ENCODE data around the gene ZNF831. TPM values are rescaled to one million over a fixed set of nuclear protein-coding genes. Genes with fewer than 3 reads are reported as not detected.

Gene ZNF831
- total RNA-seq, 1 donor from 2014 or later, result not detected

GRCh38 chr20:59171986-59172385, 8.4 kb downstream of the ZNF831 start:
- DNase-seq (ENCODE audit: low read depth), result no peak
- no peak overlapping the region for H3K4me3 Mint-ChIP-seq (ENCODE audit: unreplicated experiment)

DNA sequence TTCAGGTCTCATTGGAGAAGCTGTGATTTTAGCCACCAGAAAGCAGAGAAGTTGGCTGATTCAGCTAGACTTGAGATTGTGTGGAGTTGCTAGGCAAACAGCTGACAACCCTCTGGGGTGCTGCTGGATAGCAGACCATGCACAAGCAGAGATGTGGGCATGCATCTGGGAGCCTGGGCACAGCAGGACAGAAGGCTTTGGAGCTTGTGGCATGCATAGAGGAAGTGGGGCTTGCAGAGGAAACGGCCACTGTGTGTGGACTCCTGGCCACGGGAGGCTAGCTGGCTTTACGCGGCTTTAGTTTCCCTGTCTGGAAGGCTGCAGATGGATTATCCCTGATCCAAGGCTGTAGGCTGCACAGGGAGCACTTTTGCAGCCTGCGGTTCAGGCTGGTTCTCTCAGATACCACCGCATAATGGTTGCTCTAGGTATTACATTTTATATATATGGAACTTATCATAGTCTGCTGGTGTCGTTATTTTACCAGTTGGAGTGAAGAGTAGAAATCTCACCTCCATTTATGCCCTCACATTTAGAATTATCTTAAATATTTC, 10.4 kb downstream of the ZNF831 start:
- Histone ChIP-seq H3K4me1 (ENCODE audit: insufficient read depth, low read length) (no peaks in the 10 kb centered on the region), H3K79me2 (ENCODE audit: insufficient read depth, low read length) (no peaks in the 10 kb centered on the region), H3K36me3 (ENCODE audit: insufficient read depth, low read length) (no peaks in the 10 kb centered on the region), H3K4me3 (ENCODE audit: insufficient read depth, low read depth, low read length) (no peak overlapping the region), H4K20me1 (ENCODE audit: insufficient read depth, low read length) (no peaks in the 10 kb centered on the region), H2AFZ (ENCODE audit: low read depth, low read length) (no peak overlapping the region), H3K4me2 (ENCODE audit: low read length) (no peak overlapping the region), H3K27me3 (ENCODE audit: insufficient read depth, low read length) (no peaks in the 10 kb centered on the region), H3K27ac (ENCODE audit: low read depth, low read length) (no peak overlapping the region), H3K9ac (ENCODE audit: low read length) (no peak overlapping the region), H3K9me3 (ENCODE audit: insufficient read depth, low read depth, low read length) (no peaks in the 10 kb centered on the region)
- H3K27me3 Mint-ChIP-seq (ENCODE audit: low read depth, unreplicated experiment), result peaks cover 39% of the 10 kb centered on the region
- no peak overlapping the region for H3K4me3 Mint-ChIP-seq (ENCODE audit: unreplicated experiment)
- H3K9me3 Mint-ChIP-seq (ENCODE audit: unreplicated experiment), result no peaks in the 10 kb centered on the region
- FAIRE-seq (no peak), DNase-seq (ENCODE audit: low read depth) (no peak)
- no peaks in the 10 kb centered on the region for H3K36me3 Mint-ChIP-seq (ENCODE audit: low read depth, unreplicated experiment)
- TF ChIP-seq EZH2 (IDR thresholded peaks at IDR 0.05; ENCODE audit: insufficient read depth, low read length), result no peak
- TF ChIP-seq CTCF (IDR thresholded peaks at IDR 0.05; ENCODE audit: insufficient read depth, low read depth, low read length), result no peak
- H3K4me1 Mint-ChIP-seq (ENCODE audit: low read depth, unreplicated experiment), result no peaks in the 10 kb centered on the region
- H3K27ac Mint-ChIP-seq (ENCODE audit: unreplicated experiment), result no peak overlapping the region

More at GRCh38 chr20:59171986-59172385, 8.4 kb downstream of the ZNF831 start:
- Histone ChIP-seq H3K4me2 (ENCODE audit: low read length) (no peak overlapping the region), H3K4me3 (ENCODE audit: insufficient read depth, low read depth, low read length) (no peak overlapping the region), H3K27ac (ENCODE audit: low read depth, low read length) (no peak overlapping the region), H3K27me3 (ENCODE audit: insufficient read depth, low read length) (no peaks in the 10 kb centered on the region), H3K9ac (ENCODE audit: low read length) (no peak overlapping the region), H3K4me1 (ENCODE audit: insufficient read depth, low read length) (no peaks in the 10 kb centered on the region), H4K20me1 (ENCODE audit: insufficient read depth, low read length) (no peaks in the 10 kb centered on the region), H3K79me2 (ENCODE audit: insufficient read depth, low read length) (no peaks in the 10 kb centered on the region), H2AFZ (ENCODE audit: low read depth, low read length) (no peak overlapping the region), H3K36me3 (ENCODE audit: insufficient read depth, low read length) (no peaks in the 10 kb centered on the region), H3K9me3 (ENCODE audit: insufficient read depth, low read depth, low read length) (no peaks in the 10 kb centered on the region)
- TF ChIP-seq EZH2 (IDR thresholded peaks at IDR 0.05; ENCODE audit: insufficient read depth, low read length), result no peak
- Mint-ChIP-seq H3K27me3 (ENCODE audit: low read depth, unreplicated experiment) (peaks cover 33% of the 10 kb centered on the region), H3K27ac (ENCODE audit: unreplicated experiment) (no peak overlapping the region), H3K36me3 (ENCODE audit: low read depth, unreplicated experiment) (no peaks in the 10 kb centered on the region), H3K4me1 (ENCODE audit: low read depth, unreplicated experiment) (no peaks in the 10 kb centered on the region), H3K9me3 (ENCODE audit: unreplicated experiment) (no peaks in the 10 kb centered on the region)
- FAIRE-seq, result no peak

- Mint-ChIP-seq H3K36me3 (ENCODE audit: low read depth, unreplicated experiment) (no peaks in the 10 kb centered on the region), H3K9me3 (ENCODE audit: unreplicated experiment) (no peaks in the 10 kb centered on the region), H3K4me3 (ENCODE audit: unreplicated experiment) (no peak overlapping the region), H3K27ac (ENCODE audit: unreplicated experiment) (no peak overlapping the region), H3K27me3 (ENCODE audit: low read depth, unreplicated experiment) (peaks cover 40% of the 10 kb centered on the region), H3K4me1 (ENCODE audit: low read depth, unreplicated experiment) (no peaks in the 10 kb centered on the region)
- Histone ChIP-seq H3K4me3 (ENCODE audit: insufficient read depth, low read depth, low read length) (no peak overlapping the region), H3K27me3 (ENCODE audit: insufficient read depth, low read length) (no peaks in the 10 kb centered on the region), H3K4me2 (ENCODE audit: low read length) (no peak overlapping the region), H2AFZ (ENCODE audit: low read depth, low read length) (no peak overlapping the region), H3K27ac (ENCODE audit: low read depth, low read length) (no peak overlapping the region), H3K36me3 (ENCODE audit: insufficient read depth, low read length) (no peaks in the 10 kb centered on the region), H3K4me1 (ENCODE audit: insufficient read depth, low read length) (no peaks in the 10 kb centered on the region), H3K79me2 (ENCODE audit: insufficient read depth, low read length) (no peaks in the 10 kb centered on the region), H3K9ac (ENCODE audit: low read length) (no peak overlapping the region), H4K20me1 (ENCODE audit: insufficient read depth, low read length) (no peaks in the 10 kb centered on the region), H3K9me3 (ENCODE audit: insufficient read depth, low read depth, low read length) (no peaks in the 10 kb centered on the region)
- DNase-seq (ENCODE audit: low read depth) (no peak), FAIRE-seq (no peak)
- TF ChIP-seq CTCF (IDR thresholded peaks at IDR 0.05; ENCODE audit: insufficient read depth, low read depth, low read length), result no peak
- no peak for TF ChIP-seq EZH2 (IDR thresholded peaks at IDR 0.05; ENCODE audit: insufficient read depth, low read length)
Measured at GRCh38 chr20:59175002-59175401, 11.4 kb downstream of the ZNF831 start.

Data from astrocyte (in vitro differentiated cells and primary cell).